ENCODE data around the gene USP38.
"Not testable (repeated sequence)": the region's sequence is repeated elsewhere in the genome, so short reads cannot be mapped to it uniquely, and the experiment has no call there.

Gene USP38

GRCh38 chr4:143262838-143263237, 78.1 kb downstream of the USP38 start:
- no peak for DNase-seq

- not testable (repeated sequence) for DNase-seq
These were observed 83.0 kb downstream of the USP38 start for GRCh38 chr4:143267690-143268089.

GRCh38 chr4:143270256-143270838, 85.6 kb downstream of the USP38 start:
- no peak for DNase-seq
